GM18873 (cell line): Measurements from ENCODE around the gene FGF22.

Experiments used
- ATAC-seq: cut with Tn5 transposase; IDR thresholded peaks from one replicate; pipeline ENCODE4 v1.9.1; 2021; ENCODE audit warnings: mild to moderate bottlenecking, moderate library complexity, moderate number of reproducible peaks; ENCODE audit not compliant: unreplicated experiment, low FRiP score

Gene FGF22

DNA sequence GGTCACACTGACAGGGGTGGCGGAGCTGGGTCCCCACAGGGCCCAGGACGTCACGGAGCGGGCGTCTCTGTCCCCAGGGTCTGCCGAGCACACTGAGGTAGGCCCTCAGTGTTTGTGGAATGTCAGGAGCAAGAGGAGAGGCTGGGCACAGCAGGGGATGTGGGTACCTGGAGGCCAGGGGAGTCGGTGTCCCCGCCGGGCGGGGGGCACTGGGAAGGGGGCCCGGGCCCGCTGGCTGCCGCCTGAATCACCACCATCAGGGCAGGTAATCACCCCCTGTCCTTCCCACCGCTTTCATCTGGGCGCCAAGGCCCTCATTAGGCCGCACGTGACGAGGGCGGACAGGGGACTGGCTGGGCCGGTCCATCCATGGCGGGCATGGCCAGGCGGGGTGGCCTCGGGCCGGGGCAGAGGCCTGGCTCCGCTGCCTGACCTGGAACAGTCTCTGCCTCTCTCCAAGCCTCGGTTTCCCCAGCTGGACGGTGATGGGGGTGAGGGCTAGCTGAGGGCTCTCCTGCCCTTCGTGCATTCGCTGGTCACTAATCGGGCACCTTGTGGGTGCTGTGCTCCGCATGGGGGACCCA lies 1.0 kb downstream of the FGF22 start:
- no peak for ATAC-seq

DNA sequence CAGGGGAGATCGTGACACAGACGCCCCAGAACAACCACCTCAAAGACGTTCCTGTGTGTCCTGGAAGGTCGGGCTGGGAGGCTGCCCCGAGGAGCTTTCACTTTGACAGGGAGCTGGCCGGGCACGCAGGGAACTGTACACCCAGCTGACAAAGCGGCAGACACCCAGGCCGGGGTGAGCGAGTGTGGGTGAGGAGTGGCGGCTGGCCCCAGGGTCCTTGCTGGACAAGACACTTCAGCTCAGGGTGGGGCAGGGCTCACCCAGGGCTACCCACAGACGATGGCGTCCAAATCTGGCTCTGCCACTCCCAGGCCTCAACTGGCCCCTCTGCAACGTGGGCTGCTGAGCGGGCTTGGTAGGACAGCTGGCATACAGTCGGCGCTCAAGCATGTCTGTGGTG lies 2.0 kb downstream of the FGF22 start:
- no peak for ATAC-seq

DNA sequence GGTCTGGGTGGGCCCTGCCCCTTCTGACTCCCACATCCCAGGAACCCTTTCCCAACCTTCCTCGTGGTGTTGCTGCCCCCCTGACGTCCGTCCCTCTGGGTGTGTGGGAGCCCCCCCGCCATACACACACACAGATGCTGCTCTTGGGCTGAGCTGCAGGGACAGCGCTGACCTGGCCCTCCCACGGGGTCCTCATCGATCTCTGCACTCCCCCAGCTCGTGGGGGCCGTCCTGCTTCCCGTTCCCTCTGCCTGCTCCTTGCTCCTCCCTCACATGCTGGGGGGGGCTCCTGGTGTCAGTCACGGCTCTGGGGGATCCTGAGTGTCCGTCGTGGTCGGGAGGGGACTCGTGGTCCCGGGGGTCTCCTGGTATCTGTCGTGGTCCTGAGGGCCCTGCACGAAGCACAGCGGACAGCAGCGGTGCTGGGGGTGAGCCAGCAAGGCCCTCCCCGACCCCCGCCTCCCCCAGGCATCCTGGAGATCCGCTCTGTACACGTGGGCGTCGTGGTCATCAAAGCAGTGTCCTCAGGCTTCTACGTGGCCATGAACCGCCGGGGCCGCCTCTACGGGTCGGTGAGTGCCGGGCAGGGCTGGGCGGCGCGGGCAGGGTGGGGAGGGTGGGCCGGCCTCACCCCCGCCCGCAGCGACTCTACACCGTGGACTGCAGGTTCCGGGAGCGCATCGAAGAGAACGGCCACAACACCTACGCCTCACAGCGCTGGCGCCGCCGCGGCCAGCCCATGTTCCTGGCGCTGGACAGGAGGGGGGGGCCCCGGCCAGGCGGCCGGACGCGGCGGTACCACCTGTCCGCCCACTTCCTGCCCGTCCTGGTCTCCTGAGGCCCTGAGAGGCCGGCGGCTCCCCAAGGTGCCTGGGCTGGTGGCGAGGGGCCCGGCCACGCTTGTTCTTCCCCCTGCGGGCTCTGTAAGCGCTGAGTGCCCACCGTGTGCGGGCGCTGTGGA lies 3.4 kb downstream of the FGF22 start:
- ATAC-seq, result no peak

DNA sequence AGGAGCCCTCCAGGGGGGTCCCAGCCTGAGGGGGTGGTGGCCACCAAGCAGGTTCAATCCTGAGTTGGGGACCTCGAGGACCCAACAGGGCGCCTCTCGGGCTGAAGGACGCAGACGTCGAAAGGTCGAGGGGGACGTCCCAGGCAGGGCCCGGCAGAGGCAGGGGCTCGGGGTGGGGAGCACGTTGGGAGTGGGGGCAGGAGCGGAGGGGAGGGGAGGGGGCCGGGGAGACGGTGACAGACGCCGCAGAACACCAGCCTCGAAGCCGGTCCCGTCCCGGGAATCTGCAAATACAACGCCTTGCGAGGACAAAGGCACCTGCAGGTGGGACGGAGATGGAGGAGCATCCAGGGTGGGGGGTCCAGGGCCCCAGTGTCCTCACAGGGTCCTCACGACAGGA lies 4.1 kb downstream of the FGF22 start:
- no peak for ATAC-seq

DNA sequence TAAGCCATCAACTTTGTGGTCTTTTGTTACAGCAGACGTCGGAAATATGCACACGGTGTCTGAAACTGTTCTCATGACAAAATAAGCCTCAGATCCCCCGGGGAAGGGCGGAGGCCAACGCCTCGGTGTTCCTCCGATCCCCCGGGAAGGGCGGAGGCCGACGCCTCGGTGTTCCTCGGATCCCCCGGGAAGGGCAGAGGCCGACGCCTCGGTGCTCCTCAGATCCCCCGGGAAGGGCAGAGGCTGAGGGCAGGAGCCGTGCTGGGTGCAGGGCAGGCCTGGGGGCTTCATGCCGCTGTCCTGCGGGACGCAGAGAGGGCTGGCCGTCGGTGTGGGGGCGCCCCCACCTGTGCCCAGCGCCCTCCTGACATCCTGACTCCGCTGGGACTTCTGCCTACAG lies 4.7 kb downstream of the FGF22 start:
- ATAC-seq, result no peak

DNA sequence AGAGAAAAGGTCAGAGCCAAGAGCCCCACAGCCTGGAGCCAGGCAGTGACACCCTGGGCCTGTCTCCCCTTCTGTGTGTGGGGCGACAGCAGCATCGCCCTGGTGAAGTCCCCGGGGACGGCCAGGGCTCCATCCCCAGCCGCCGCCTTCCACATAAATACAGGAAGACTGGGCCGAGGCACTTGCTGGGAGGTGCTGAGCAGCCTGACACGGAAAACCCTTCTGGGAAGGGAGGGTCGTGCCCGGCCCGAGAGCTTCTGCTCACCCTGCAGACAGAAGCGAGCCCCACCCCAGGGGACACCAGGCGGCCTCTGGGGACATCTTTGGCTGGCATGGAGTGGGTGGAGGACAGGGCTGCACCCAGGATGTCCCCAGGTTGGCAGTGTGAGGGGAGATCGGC lies 5.1 kb downstream of the FGF22 start:
- ATAC-seq, result no peak

DNA sequence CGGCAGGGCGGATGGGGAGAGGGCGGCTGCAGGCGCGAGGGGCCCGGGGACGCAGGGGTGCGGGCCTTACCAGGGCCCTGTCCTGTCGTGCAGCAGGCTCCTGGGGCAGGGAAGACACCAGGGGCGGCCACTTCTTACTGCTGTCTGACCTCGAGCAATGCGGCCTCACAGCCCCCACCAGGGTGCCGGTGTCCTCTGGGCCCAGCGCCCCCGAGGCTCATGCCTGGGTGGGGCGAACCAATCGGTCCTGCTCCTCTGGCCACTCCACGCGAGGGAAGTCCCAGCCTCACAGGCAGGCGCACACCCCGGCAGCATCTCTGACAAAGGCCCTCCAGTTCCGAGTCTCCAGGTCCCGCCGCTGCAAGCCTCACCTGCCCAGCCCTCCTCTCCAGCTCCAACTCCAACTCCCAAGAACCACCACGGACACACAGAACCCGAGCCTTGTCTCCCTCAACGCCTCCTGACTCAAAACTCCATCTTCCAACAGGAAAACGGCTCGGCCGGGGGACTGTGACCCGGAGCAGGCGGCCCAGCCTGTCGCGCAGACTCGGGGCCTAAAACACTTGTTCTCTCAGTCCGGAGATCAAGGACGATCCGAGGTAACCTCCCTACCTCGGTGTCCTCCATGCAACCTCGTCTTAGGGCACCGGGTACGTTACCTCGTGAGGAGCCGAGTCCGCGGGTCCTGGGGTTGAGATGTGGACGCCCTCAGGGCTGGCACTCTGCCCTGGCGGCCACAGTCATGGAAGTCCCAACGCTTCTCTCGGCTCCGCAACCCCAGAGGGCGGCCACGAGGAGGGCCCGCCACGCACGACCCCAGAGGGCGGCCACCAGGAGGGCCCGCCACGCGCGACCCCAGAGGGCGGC lies 6.5 kb downstream of the FGF22 start:
- ATAC-seq, result no peak

DNA sequence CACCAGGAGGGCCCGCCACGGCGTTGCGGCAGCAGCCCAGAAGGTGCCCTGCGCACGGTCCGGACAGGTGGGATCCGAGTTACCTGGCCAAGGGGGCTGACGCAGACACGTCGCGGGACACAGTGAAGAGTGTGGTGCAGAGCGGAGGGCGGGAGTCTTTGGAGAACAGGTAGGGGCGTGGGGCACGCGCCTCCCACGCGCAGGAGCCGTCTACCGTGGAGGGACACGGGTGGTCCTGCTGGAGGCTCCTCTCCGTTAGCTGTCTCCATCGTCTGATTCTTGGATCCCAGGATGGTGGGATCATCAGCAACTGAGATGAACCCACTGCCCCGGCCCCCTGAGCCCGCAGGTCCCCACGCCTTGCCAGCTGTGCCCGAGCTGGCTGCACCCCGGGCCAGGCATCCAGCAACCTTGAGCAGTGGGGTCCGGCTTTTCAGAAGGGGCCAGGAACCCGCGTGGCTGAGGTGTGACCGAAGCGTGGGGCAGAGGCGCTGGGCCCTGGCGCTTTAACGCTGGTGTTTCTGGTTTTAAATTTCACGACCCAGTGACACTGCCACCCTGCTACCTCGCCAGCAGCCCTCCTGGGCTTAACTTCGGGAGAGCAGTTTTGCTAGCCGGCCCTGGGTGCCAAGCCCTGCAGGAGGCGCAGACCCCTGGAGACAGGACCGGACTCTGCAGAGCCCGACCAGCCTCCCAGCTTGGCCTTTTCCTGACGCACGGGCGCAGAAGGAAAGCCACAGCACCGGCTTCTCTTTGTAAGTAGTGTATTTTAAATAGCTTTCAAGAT lies 7.3 kb downstream of the FGF22 start:
- no peak for ATAC-seq

DNA sequence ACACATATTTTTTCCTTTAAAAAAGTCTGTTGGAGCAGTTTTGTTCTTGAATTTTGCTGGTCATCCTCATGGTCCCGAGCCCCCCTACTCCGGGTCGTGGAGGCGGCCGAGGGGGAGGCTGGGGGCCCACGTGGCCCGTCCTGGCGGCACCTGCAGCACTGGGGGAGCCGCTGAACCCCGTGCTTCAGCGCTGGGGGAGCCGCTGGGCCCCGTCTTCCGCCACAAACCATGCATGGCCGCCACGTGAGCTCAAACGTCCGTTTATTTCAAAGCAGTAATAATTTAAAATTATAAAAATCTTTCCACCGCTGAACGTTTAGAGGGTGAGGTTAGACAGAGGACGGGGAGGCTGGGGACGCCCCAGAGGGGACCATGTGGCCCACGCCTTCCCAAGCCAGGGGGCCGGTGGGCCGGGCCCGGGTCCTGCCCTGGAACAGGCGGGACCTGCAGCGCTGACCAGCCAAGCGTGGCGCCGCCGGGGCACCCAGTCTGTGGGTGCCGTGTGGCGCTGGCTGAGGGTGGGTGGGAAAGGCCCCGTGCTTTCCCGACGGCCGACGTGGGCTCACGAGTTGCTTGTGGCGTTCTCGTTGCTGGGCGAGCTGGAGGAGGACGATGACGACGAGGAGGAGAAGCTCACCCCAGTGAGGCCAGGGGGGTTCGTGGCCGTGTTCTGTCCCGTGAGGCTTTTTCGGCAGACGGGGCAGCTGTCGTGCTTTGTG lies 8.0 kb downstream of the FGF22 start:
- ATAC-seq, result no peak

DNA sequence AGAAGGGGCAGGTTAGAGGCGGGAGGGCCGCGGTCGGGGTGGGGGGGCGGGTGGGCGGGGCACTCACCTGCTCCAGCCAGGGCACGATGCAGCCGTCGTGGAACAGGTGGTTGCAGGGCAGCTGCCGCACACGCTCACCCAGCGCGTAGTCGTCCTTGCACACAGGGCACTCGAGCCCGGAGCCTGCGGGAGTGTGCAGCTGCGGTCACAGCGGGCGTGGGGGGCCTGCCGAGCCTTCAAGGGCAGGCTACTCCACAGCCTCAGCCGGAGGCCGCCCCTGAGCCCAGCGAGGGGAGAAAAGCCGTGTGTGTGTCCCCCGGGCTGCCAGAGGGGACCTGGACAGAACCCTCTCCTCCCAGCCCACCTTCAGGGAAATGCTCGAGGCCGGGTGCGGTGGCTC lies 8.6 kb downstream of the FGF22 start:
- ATAC-seq, result no peak

DNA sequence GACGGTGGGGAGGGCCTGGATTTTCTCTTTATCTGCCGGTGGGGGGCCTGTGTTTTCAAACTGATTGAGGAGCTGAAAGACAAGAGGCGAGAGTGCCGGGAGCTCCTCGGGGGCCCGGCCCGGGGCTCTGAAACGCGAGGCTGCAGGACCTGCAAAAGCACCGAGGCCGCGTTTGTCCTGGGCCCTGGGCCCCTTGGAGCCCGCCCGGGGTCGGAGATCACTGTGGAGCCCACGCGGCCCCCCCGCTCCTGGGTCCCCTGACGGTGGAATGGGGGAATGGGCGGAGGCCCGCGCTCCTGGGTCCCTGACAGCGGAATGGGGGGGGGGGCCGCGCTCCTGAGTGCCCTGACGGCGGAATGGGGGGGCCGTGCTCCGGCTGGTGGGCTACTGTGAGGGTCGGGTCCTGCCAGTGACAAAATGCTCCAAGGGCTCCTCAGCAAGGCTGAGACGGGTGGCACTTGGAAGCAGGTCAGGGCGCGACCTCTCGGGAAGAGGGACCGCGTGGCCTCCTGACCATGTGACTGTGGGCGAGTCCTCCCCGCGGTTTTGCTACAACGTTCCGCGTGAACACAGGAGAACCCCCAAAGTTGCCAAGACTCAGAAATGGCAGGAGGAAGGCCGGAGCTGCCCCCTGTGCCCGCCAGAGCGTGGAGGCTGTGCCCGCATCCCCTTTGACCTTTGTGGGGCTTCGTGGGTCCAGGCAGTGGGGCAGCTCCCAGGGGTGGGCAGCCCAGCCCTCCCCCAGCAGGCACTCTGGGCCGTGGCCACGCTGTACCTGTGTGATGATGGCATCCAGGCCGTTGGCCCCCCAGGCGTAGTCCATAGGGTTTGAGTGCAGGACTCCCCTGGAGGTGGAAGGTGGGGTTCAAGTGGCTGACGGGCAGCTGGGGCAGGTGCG lies 9.5 kb downstream of the FGF22 start:
- ATAC-seq, result no peak

DNA sequence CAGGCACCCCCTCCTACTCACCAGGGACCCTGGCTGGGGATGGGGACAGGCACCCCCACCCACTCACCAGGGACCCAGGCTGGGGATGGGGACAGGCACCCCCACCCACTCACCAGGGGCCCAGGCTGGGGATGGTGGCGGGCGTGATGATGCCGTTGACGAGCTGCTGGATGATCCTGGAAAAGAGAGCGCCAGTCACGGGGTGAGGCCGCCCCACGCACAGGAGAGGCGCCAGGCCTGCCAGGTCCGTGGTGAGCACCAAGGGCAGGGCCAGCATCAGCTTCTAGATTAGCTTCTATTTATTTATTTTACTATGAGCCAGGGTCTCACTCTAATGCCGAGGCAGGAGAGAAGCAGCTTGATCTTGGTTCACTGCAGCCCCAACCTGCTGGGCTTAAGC lies 10.4 kb downstream of the FGF22 start:
- ATAC-seq, result no peak

DNA sequence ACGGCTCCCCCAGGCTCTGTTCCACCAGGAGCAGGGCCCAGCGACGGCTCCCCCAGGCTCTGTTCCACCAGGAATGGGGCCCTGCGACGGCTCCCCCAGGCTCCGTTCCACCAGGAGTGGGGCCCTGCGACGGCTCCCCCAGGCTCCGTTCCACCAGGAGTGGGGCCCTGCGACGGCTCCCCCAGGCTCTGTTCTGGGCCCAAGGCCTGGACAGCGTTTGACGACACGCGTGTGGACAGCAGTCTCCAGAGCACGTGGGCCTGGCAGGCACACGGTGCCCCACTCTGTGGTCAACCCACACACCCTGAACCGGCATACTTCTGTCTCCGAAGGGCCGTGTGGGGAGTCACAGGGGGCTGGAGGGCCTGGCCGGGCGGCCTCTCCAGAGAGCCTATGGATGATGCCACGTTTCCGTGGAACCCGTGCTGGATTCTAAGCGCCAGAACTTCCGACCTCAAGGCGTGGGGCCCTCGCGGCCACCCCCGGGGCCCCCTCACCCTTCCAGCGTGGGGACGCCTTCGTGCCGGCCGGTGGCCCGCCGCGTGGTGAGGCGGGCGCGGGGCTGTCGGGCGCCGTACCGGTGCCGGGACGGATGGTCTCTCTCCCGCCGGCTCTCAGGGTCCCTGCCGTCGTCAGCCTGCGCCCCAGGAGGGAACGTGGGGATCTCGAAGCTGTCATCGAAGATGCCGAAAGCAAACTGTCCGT lies 11.6 kb downstream of the FGF22 start:
- ATAC-seq, result no peak

DNA sequence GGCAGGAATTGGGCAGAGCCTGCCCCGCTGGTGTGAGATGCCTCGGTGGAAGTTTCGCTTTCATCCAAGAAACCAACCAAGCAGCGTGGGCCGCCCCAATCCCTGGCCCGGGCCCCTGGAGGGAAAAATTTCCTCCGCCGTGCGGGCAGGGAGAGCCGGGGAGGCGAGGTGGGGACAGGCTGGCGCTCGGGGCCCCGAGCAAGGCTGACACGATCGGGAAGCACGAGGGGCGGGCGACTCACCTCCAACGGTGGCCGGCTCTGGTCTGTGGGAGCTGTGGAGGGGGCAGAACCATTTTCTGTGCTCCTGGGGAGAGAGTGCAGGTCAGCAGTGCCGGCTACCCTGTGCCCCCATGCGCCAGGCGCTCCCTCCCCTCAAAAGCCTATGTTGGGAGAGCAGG lies 12.3 kb downstream of the FGF22 start:
- ATAC-seq, result no peak

DNA sequence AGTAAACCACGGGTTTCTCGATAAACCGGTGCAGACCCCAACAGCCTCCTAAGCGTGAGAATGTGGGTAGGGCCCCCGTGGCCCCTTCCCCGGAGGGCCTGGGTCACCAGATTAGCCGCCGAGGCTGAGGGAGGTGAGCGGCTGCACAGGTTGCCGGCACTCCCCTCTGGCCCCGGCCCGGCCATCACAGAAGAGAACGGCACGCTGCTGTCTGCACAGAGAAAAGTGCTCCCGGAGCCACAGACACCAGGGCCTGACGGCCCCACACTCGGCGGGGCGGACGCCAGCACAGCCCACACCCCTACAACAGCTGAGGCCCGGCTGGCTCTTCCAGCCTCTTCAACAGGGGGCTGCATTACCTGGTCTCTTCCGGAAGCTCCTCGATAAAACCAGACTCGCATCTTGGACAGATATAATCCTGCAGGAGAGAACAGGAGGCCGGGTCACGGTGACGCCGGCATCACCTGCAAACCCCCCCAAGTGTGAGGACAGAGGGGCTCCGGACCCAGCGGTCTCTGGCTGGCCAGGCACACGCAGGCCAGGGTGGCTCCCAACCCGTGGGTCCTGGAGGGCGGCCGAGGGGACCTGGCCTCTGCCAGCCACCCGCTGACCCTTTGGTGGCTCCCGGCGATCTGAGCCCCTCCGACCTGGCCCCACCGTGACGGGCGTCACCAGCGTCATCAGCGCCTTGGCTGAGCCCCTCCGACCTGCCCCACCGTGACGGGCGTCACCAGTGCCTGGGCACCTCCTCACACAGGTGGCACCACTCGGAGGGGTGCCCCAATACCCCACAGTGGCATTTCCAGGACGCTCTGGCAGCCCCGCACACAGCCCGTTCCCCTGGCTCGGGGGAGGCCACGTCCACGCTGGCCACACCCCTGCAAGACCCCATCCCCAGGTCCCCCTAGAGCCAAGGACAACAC lies 13.0 kb downstream of the FGF22 start:
- ATAC-seq, result no peak

DNA sequence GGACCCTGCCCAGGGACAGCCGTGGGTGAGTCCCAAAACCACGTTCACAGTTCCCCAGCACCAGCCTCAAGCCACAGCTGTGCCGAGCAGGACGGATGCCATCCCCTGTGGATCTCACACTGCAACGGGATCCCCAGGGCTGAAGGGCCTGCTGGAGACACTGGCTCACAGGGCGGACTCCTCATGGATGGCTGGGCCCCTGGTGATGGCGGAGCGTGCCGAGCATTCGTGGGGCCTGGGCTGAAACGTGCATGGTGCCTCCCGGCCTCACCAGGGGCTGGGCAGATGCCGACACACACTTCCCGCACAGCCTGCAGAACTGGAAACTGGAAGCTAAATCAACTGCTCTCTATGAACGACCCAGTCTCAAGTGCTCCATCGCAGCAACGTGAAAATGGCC lies 13.7 kb downstream of the FGF22 start:
- no peak for ATAC-seq

DNA sequence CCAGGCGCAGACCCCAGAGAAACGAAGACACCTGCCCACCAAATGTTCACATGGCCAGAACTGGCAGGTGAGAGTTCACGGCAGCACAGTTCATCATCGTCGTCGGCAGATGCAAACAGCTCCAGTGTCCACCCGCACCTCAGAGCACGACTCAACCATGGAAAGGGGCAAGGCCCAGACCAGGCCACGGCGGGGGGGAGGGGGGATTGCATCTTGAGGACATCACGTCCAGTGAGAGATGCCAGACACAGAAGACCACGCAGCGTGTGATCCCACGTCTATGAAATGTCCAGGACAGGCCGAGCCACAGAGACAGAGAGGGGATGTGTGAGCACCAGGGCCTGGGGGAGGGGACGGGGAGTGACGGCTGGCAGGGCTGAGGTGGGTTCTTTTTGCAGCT lies 16.0 kb downstream of the FGF22 start:
- ATAC-seq, result no peak
